DND-41 (cell line): ENCODE measurements around the gene ATF7IP.

Experiments used
- ATAC-seq: fragments of 200-7000 bp; cut with Tn5 transposase; 3 replicates; pipeline ENCODE4 v1.9.1; 2021; ENCODE audit warnings: low read depth; ENCODE audit not compliant: insufficient read depth
- DNase-seq: peaks from one replicate; pipeline ENCODE4 v3.0.0-alpha.2; 2020
- H2AFZ ChIP-seq: 2 replicates; pipeline ENCODE4 v1.6.0; 2012; ENCODE audit warnings: low read depth, low read length
- H3K27ac ChIP-seq: 2 replicates; pipeline ENCODE4 v1.5.1; 2012; ENCODE audit warnings: low read length, inconsistent platforms
- H3K27me3 ChIP-seq: fragments of 200-600 bp; sonication (generic); 2 replicates; pipeline ENCODE4 v1.6.0; 2012; ENCODE audit warnings: low read length, mild to moderate bottlenecking, inconsistent platforms; ENCODE audit not compliant: insufficient read depth, poor library complexity
- H3K36me3 ChIP-seq: 2 replicates; pipeline ENCODE4 v1.5.1; 2012; ENCODE audit warnings: low read length, inconsistent platforms; ENCODE audit not compliant: insufficient read depth
- H3K4me1 ChIP-seq: 2 replicates; pipeline ENCODE4 v1.5.1; 2012; ENCODE audit warnings: mild to moderate bottlenecking, low read length; ENCODE audit not compliant: insufficient read depth
- H3K4me2 ChIP-seq: 2 replicates; pipeline ENCODE4 v1.6.0; 2012; ENCODE audit warnings: mild to moderate bottlenecking, moderate library complexity, low read length, inconsistent platforms; ENCODE audit not compliant: insufficient read depth
- H3K4me3 ChIP-seq, 2 experiments: fragments of 200-600 bp in 1 of 2; shearing (Covaris generic) in 1 of 2; 2 replicates each; pipeline ENCODE4 v1.5.1; 2012 to 2016; ENCODE audit warnings: inconsistent platforms in 2 of 2, low read length in 2 of 2, mild to moderate bottlenecking in 2 of 2, low read depth in 1 of 2, moderate library complexity in 1 of 2
- H3K79me2 ChIP-seq: 2 replicates; pipeline ENCODE4 v1.6.0; 2012; ENCODE audit warnings: low read length, inconsistent platforms; ENCODE audit not compliant: insufficient read depth
- H3K9ac ChIP-seq: 2 replicates; pipeline ENCODE4 v1.6.0; 2012; ENCODE audit warnings: low read depth, mild to moderate bottlenecking, inconsistent platforms, low read length, moderate library complexity
- H3K9me3 ChIP-seq: 2 replicates; pipeline ENCODE4 v1.5.1; 2012; ENCODE audit warnings: low read length, moderate library complexity, mild to moderate bottlenecking, inconsistent platforms; ENCODE audit not compliant: insufficient read depth, severe bottlenecking
- H4K20me1 ChIP-seq: 2 replicates; pipeline ENCODE4 v1.6.0; 2012; ENCODE audit warnings: low read length; ENCODE audit not compliant: insufficient read depth
- CTCF ChIP-seq: IDR thresholded peaks from 2 replicates; pipeline ENCODE4 v1.5.1; 2012; ENCODE audit warnings: borderline replicate concordance, low read length, moderate library complexity, mild to moderate bottlenecking; ENCODE audit not compliant: poor library complexity, severe bottlenecking; ENCODE audit errors: extremely low read depth
- EZH2 ChIP-seq: IDR thresholded peaks from 3 replicates; pipeline ENCODE4 v1.6.1; 2012; ENCODE audit warnings: borderline replicate concordance, low read depth, mild to moderate bottlenecking, moderate library complexity, low read length, inconsistent platforms; ENCODE audit not compliant: severe bottlenecking

The ATF7IP gene

GRCh38 chr12:14416658-14417057 is 51.2 kb downstream of the ATF7IP start:
- peak; percentile 72 for ATAC-seq
- H3K4me3 ChIP-seq = no peak overlapping the region
- H3K4me2 ChIP-seq = no peak overlapping the region
- peaks cover 99% of the 10 kb centered on the region for H3K79me2 ChIP-seq
- no peak overlapping the region for H3K9ac ChIP-seq
- peaks cover 3% of the 10 kb centered on the region; the same call in 1 of the 2 replicates for H4K20me1 ChIP-seq
- H3K9me3 ChIP-seq = peaks cover 4% of the 10 kb centered on the region
- no peaks in the 10 kb centered on the region for H3K27me3 ChIP-seq
- H3K36me3 ChIP-seq = peaks cover 4% of the 10 kb centered on the region; the same call in 1 of the 2 replicates
- no peak overlapping the region for H3K27ac ChIP-seq
- H2AFZ ChIP-seq = no peak overlapping the region
- no peak for TF ChIP-seq EZH2
- TF ChIP-seq CTCF = peak; percentile 13
- DNase-seq = peak; percentile 28
- H3K4me1 ChIP-seq = peaks cover 16% of the 10 kb centered on the region; the same call in 1 of the 2 replicates

- DNase-seq = peak; percentile 54
- Histone ChIP-seq H3K4me1 (peaks cover 16% of the 10 kb centered on the region; the same call in 1 of the 2 replicates), H3K9me3 (peaks cover 5% of the 10 kb centered on the region)
Observed at GRCh38 chr12:14417715-14418114, 52.2 kb downstream of the ATF7IP start.

GRCh38 chr12:14418451-14418890 is 53.0 kb downstream of the ATF7IP start:
- ATAC-seq (no peak), DNase-seq (no peak)
- H3K27me3 ChIP-seq = no peaks in the 10 kb centered on the region
- no peak overlapping the region for H3K9ac ChIP-seq
- H4K20me1 ChIP-seq = no peaks in the 10 kb centered on the region; the same call in 1 of the 2 replicates
- no peak overlapping the region for H3K4me2 ChIP-seq
- H3K27ac ChIP-seq = no peak overlapping the region
- TF ChIP-seq CTCF (no peak), EZH2 (no peak)
- no peak overlapping the region for H2AFZ ChIP-seq
- peaks cover 98% of the 10 kb centered on the region for H3K79me2 ChIP-seq
- peaks cover 5% of the 10 kb centered on the region for H3K9me3 ChIP-seq
- peaks cover 5% of the 10 kb centered on the region; the same call in 1 of the 2 replicates for H3K36me3 ChIP-seq
- peaks cover 16% of the 10 kb centered on the region; the same call in 1 of the 2 replicates for H3K4me1 ChIP-seq
- no peak overlapping the region for H3K4me3 ChIP-seq

More at GRCh38 chr12:14417715-14418114, 52.2 kb downstream of the ATF7IP start:
- Histone ChIP-seq H3K4me3 (no peak overlapping the region), H3K27me3 (no peaks in the 10 kb centered on the region), H3K4me2 (no peak overlapping the region), H3K27ac (peak overlapping the region; percentile 53; the same call in 1 of the 2 replicates), H3K36me3 (peaks cover 5% of the 10 kb centered on the region; the same call in 1 of the 2 replicates), H3K79me2 (peaks cover 99% of the 10 kb centered on the region), H2AFZ (no peak overlapping the region), H3K9ac (no peak overlapping the region; the same call in 1 of the 2 replicates), H4K20me1 (peaks cover 3% of the 10 kb centered on the region; the same call in 1 of the 2 replicates)
- ATAC-seq = peak; percentile 72
- TF ChIP-seq CTCF = no peak
- no peak for TF ChIP-seq EZH2
